Measurements from ENCODE around the gene OTUD1.
A peak's percentile ranks its signal among the peaks of the same experiment; 100 is the strongest.

Gene OTUD1

DNA sequence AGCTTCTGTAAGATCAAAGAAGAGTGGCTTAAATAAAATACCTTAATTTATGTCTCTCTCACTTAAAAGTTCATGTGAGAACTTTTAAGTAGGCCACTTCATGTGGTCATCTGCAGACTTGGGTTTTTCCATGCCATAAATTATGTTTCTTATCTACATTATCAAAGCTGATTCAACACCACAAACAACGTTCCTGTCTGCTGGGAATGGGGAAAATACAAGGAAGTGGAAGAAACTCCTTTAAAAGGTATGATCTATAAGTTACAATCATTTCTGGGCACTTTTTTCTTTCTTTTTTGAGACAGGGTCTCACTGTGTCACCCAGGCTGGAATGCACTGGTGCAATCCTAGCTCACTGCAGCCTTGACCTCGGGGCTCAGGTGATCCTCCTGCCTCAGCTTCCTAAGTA lies 16.9 kb upstream of the OTUD1 start:
- DNase-seq (ENCODE audit: low read depth), result no peak

DNA sequence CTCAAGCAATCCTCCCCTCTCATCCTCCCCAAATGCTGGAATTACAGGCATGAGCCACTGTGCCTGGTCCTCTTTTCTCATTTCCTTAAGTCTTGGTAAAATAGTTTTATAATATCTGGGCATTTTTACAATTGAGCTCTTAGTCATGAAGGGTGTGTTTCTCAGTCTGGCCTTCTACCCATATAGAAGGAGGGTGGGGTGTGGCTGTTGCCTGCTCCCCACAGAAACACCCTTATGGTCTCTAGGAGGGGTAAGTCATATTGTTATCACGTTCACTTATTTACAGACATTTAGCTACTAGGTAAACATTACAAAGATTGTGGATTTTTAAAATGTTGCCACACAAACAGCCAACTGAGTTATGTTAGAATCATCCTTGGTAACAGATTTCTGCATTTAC lies 6.7 kb upstream of the OTUD1 start:
- no peak for DNase-seq (ENCODE audit: low read depth)

DNA sequence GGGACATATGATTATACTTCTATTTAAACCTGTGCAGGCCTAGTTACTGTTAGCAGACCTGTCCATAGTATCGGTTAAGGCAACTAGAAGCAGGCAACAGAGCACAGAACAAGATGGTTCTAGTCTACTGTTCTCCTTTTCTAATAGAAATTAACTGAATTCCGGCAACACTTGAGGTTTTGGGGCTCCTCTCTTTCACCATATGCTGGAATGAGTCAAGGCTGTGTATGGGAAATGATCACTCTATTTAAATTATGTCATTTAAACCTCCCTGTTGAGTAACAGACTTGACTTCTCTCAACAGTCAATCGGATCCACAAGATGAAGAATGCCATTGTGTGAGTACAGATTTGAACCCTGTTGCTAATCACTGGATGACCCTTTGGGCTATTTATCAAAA lies 6.2 kb upstream of the OTUD1 start:
- DNase-seq (ENCODE audit: low read depth), result no peak

DNA sequence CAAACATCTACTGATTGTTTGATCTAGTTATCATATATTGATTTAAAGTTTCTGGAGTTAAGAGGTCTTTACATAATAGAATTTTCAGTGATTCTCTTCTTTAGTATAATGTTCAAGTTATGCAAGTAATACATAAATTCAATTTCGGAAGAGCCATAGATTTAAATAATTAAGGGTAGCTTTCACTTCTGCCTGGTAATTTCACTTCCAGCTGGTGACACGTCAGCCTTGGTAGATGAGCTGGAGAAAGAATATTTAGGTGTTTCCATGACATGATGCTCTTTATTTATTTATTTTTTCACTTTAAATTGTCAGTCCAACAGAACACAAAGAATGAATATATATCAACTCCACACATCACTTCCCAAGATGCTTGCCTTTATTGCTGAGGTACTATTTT lies 5.2 kb upstream of the OTUD1 start:
- no peak for DNase-seq (ENCODE audit: low read depth)

DNA sequence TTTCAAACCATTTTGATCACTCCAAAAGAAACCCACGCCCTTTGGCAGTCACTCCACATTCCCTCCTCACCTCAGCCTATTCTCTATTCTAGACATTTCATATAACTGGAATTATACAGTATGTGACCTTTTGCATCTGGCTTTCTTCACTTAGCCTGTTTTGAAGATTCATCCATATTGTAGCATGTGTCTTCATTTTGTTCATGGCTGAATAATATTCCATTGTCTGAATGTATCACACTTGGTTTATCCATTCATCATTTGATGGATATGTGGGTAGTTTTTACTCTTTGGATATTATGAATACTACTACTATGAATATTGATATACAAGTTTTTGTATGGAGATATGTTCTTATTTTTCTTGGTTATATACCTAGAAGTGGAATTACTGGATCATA lies 3.5 kb upstream of the OTUD1 start:
- DNase-seq (ENCODE audit: low read depth), result no peak

DNA sequence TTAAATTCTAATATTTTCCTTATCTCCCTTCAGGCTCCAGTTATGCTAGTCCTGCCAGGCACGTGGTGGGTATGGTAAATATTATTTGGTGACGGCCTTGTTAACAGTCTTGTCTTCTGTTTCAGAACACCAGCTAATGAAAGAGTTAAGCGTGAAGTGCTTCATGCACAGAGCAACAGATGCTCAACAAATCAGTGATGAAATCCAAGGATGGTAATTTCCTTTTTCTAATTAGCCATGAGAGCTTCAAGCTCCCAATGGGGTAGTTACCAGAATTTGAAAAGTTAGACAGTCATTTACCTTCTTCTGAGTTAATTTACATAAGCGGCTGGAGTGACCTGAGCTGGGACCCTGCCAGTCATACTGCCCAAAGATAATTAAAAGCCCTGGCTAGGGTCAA lies 1.9 kb upstream of the OTUD1 start:
- DNase-seq (ENCODE audit: low read depth), result no peak

DNA sequence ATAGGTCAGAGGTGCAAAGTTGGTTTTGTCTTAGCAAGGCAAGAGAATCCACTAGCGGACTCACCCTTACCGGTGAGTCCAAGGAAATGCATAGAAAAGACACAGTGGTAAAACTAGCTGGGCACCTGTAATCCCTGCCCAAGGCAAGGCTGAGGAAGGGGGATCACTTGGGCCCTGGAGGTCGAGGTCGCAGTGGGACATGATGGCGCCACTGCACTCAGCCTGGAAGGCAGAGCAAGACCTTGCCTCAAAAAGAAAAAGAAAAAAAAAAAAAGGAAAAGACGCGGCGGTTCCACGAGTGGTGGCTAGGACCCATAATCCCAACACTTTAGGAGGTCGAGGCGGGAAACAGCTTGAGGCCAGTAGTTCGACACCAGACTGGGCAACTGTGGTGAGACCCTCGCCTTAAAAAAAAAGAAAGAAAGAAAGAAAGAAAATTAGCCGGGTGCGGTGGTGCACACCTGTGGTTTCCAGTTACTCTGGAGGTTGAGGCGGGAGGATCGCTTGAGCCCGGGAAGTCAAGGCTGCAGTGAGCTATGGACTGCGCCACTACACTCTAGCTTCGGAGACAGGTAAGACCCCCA lies 820 bp upstream of the OTUD1 start:
- DNase-seq (ENCODE audit: low read depth), result no peak

DNA sequence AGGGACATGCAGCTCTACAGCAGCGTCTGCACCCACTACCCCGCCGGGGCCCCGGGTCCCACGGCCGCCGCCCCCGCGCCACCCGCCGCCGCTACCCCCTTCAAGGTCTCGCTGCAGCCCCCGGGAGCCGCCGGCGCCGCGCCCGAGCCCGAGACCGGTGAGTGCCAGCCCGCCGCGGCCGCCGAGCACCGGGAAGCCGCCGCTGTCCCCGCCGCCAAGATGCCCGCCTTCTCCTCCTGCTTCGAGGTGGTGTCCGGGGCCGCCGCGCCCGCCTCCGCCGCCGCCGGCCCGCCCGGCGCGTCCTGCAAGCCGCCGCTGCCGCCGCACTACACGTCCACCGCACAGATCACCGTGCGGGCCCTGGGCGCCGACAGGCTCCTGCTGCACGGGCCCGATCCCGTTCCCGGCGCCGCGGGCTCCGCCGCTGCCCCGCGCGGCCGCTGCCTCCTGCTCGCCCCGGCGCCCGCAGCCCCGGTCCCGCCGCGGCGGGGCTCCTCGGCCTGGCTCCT lies 631 bp downstream of the OTUD1 start:
- peak; percentile 12 for DNase-seq (ENCODE audit: low read depth)

DNA sequence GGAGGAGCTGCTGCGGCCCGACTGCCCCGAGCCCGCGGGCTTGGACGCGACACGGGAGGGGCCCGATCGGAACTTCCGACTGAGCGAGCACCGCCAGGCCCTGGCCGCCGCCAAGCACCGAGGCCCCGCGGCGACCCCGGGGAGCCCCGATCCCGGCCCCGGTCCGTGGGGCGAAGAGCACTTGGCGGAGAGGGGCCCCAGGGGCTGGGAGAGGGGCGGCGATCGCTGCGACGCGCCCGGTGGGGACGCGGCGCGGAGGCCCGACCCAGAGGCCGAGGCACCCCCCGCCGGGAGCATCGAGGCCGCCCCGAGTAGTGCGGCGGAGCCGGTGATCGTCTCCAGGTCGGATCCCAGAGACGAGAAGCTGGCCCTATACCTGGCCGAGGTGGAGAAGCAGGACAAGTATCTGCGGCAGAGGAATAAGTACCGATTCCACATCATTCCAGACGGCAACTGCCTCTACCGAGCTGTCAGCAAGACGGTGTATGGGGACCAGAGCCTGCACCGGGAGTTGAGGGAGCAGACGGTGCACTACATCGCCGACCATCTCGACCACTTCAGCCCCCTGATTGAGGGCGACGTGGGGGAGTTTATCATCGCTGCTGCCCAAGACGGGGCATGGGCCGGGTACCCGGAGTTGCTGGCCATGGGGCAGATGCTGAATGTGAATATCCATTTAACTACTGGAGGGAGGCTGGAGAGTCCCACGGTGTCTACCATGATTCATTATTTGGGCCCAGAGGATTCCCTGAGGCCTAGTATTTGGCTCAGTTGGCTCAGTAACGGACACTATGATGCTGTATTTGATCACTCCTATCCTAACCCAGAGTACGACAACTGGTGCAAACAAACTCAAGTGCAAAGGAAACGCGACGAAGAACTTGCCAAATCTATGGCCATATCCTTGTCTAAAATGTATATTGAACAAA lies 1.4 kb downstream of the OTUD1 start:
- no peak for DNase-seq (ENCODE audit: low read depth)

DNA sequence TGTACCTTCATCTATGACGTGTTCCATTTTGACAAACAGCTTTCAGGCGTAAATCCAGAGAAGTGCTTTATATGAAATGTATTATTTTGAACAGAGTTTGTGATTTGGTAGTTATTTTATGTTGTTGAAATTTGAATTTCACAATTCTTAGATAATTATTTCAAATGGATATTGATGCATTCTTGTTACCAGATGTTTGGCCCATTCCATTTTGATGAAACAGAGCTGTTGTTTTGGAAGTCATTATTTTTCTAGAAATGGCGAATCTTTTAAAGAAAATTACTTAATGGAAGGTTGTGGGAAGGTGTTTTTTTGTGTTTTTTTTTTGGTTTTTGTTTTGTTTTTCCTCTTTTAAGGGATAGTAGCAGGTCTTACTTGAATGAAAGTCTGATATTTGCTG lies 2.4 kb downstream of the OTUD1 start:
- no peak for DNase-seq (ENCODE audit: low read depth)

DNA sequence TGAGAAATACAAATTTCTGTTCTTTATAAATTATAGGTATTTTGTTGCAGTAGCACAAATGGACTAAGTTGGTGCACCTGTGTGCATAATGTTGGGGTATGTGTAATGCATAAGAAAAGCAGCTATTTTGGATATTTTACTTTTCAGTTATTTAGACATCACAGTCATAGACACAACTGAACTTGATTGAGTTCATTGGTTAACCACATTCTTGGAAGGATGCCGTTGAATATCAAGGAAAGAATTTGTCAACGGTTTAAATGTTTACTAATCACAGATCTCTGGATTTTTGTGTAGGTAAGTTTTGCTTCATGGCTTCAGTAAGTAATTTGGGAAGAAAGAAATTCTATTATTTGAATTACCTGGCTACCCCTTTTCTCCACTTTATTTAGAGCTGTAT lies 4.1 kb downstream of the OTUD1 start:
- DNase-seq (ENCODE audit: low read depth), result no peak

DNA sequence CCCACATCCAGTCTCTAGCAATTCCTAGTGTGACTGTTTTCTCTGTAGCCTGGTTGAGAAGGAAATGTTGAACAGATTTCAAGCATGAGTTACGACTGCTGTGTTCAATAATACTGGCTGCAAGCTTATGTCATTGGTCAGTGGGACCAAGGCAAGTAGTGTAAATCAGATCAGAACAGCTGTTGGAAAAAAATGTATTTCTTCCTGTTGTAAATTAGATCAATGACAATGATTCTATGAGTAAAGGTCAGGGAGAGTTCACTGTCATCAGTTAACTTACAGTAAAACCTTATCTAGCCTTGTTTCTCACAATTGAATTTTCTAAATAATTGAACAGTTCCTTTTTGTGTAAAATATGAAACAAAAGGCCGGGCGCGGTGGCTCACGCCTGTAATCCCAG lies 6.7 kb downstream of the OTUD1 start:
- no peak for DNase-seq (ENCODE audit: low read depth)

DNA sequence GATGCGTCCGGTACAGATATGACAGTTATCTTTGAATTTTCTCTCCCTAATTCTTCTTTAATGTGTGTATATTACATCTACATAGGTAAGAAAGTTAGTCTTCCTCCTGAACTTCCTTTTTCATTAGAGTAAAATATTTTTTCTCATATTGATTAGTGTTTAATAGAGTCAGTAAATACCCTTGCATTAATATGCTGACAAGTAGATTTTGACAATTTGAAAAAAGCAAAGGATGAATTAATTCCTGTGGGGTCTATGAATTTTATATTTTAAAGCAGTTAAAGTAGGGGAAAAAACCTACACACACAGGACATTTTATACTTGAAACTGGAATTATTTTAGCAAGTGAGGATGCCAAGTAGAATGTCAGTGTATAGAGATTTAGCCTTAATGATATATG lies 9.4 kb downstream of the OTUD1 start:
- DNase-seq (ENCODE audit: low read depth), result no peak

DNA sequence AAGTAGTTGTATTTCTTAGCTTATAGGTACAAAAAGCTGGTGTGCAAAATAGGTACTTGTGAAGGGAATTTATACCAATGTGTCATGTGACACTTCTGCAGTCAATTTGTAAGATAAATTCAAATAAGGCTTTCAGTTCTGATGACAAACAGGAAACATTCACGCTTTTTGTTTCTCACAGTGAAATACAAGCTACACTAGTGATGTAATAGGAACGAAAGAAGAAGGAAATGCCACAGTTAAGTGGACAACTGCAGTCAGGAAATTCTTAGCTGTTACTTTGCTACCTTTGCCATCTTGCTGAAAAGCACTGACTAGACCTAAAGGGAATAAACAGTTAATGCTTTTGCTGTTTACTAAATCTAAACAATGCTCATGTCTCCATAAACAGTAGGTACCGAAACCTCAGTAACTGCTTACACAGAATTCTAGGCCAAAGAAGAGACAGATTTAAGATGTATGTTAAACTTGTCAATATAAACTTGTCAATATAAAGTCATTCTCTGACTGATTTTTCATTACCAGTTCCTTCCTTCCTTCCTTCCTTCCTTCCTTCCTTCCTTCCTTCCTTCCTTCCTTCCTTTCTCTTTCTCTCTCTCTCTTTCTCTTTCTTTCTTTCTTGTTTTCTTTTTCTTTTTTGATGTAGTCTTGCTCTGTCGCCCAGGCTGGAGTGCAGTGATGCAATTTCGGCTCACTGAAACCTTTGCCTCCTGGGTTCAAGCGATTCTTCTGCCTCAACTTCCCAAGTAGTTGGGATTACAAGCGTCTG lies 10.1 kb downstream of the OTUD1 start:
- DNase-seq (ENCODE audit: low read depth), result no peak

DNA sequence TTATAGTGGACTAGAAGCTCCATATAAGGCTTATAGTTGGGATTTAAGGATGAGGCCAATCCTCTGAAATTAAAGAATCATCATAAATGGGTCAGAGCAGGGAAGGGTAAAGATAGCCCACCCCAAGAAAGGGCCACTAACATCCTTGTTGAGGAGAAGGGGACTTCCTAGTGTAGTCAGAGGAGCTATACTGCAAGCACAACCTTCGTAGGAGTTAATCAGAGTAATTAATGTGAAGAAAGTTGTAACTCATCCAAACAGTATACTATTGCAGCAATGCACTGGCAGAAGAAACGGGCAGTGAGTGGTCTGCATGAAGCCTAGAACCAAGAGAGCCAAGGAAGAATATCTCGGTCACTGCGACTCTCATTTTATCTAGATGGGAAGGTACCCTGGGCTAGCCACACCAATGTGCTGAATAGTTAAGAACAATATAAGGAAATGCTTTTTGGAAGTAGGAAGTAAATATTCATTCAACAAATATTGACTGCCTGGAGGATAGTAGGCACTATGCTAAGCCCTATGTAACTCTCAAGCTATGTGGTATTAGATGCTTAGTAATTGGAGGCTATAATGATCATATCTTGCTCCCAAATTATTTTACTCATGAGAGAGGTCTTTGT lies 13.3 kb downstream of the OTUD1 start:
- DNase-seq (ENCODE audit: low read depth), result no peak

DNA sequence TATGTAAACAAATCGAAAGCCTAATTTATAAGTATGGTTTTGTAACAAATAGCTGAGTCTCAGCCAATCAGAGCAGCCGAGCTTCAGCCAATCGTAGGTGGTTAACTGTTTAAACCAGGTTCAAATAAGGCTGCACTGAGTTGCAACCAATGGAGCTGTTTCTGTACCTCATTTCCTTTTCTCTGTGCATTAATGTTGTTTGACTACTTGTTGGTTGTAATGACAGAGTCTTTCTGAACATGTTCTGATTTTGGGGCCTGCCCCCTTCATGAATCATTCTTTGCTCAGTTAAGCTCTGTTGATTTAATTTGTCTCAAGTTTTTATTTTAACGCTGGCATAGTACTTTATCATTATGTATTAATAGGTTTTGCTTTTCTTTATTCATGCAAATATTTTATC lies 14.6 kb downstream of the OTUD1 start:
- DNase-seq (ENCODE audit: low read depth), result no peak

DNA sequence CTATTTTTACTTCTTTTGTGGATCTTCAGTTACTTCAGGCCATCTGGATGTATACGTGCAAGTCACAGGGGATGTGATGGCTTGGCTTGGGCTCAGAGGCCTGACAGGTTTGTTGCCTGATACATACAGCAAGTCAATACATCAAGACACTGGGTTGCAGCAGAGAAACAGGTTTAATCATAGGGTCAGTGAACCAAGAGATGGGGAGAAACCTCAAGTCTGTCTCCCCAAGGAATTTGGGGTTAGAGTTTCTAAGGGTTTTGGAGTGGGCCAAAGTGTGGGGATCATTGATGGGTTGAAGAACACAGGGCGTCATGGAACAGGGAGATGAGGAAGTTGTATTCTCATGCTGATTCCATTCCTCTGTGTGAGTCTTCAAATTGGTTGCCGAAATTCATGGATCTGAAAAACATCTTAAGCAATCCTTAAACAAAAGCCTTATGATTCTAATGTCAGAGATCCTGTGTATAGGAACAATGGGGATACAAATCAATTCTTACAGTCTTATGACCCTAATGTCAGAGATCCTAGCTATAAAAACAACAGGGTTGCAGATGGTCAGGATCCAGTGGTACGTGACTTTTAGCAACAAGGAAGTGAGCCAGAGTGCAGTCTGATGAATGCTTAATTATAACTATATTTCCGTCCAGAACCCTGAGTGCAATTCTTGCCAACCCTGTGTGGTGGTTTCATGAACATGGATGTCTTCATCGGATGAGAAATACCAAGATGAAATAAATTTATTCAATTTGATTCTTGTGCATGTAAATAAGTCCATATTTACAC lies 18.9 kb downstream of the OTUD1 start:
- DNase-seq (ENCODE audit: low read depth), result no peak

DNA sequence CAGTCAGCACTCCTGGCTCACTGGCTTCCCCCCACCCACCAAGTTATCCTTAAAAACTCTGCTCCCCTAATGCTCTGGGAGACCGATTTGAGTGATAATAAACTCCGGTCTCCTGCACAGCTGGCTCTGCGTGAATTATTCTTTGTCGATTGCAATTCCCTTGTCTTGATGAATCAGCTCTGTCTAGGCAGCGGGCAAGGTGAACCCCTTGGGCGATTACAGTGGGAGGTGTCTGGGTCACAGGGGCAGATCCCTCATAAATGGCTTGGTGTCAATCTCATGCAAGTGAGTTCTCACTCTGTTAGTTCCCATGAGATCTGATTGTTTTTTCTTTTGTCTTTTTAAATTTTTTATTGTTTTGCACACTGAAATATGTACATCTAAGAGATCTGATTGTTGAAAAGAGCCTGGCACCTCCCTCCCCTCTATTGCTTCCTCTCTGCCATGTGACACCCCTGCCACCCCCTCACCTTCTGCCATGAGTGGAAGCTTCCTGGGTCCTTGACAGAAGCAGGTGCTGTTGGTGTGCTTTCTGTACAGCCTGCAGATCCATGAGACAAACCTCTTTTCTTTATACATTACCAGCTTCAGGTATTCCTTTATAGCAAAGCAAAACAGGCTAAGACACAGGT lies 20.5 kb downstream of the OTUD1 start:
- no peak for DNase-seq (ENCODE audit: low read depth)

DNA sequence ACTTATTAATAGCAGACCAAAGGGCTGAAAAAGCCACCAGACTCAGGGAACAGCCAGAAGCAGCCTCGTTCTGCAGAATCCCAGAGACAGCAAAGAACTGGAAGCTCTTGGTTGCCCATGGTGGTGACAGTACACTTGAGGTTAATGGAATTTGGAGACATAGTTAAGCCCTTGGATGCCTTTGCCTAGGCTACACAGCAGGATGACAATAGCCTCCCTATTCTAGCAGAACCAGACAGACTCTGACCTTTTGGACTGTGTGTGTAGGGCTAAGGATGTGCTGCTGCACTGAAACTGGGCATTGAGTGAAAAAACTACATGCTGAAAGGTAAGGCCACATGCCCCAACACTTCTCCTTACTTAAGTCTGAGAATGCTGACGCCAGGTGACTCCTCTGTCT lies 22.7 kb downstream of the OTUD1 start:
- no peak for DNase-seq (ENCODE audit: low read depth)

DNA sequence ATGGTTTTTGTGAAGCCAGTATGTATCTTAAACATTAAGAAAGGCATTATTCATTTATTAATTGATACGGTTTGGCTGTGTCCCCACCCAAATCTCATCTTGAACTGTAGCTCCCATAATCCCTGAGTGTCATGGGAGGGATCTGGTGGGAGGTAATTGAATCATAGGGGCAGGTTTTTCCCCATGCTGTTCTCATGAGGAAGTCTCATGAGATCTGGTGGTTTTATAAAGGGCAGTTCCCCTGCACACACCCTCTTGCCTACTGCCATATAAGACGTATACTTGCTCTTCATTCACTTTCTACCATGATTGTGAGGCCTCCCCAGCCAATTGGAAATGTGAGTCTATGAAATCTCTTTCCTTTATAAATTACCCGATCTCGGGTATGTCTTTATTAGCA lies 28.1 kb downstream of the OTUD1 start:
- DNase-seq (ENCODE audit: low read depth), result no peak

DNA sequence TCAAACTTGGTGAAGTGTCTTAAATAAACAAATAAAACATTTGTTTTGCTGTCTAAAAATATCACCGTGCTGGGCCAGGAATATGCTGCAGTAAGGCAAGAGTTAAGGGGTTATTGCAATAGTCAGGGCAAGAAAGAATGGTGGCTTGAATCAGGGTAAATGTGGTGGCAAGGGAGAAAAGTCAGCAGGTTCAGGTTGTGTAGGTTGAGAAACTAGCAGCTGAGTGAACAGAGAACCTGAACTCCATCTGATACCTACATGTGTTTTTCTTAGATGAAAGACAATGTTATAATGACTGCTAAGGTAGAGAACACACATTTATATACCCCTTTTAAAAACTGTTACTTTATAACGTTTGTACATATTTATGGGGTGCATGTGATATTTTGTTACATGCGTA lies 28.7 kb downstream of the OTUD1 start:
- DNase-seq (ENCODE audit: low read depth), result no peak
